GF-D8 (cell line): ENCODE results near the gene OAS2.

ENCODE experiments used
- DNase-seq: peaks from one replicate; lab custom pipeline; 2025; lab: John Stamatoyannopoulos, UW

Gene OAS2

DNA sequence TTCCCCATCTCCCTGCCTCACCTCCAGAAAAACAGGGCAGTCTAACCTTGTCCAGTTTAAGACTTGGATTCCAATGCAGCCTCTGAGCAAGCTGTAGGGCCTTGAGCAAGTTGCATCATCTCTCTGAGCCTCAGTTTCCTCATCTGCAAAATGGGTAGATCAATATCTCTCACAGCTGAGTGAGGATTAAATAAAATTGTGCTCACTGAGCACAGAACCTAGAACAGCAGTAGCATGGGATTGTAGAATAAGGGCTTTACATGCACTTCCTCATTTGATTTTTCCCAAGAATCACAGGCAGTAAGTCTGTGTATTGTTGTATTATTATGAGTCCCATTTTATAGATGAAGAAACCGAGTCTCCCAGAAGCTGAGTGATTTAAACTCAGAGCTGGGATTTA is 80.2 kb downstream of the OAS2 start:
- DNase-seq, result no peak

GRCh38 chr12:113059071-113059595 is 80.8 kb downstream of the OAS2 start:
- no peak for DNase-seq

GRCh38 chr12:113060336-113060960 is 82.1 kb downstream of the OAS2 start:
- no peak for DNase-seq

GRCh38 chr12:113061061-113061694 is 82.9 kb downstream of the OAS2 start:
- DNase-seq, result no peak
